D721Med (cell line): Measurements from ENCODE around the gene LRMDA.

Experiments used
- DNase-seq: peaks from one replicate; pipeline ENCODE4 v3.0.0; 2011; ENCODE audit warnings: low spot score; ENCODE audit not compliant: insufficient read length
- FAIRE-seq: peaks from 2 replicates; lab custom pipeline; 2011; peaks lifted over from hg19 to GRCh38; lab: Jason Lieb, UNC
- TF ChIP-seq, protein P1 (sequence below): IDR thresholded peaks from 2 replicates; pipeline ENCODE4 v1.5.1; 2012; ENCODE audit warnings: mild to moderate bottlenecking, control low read depth; ENCODE audit not compliant: insufficient read depth; ENCODE audit errors: missing control alignments

LRMDA gene

DNA sequence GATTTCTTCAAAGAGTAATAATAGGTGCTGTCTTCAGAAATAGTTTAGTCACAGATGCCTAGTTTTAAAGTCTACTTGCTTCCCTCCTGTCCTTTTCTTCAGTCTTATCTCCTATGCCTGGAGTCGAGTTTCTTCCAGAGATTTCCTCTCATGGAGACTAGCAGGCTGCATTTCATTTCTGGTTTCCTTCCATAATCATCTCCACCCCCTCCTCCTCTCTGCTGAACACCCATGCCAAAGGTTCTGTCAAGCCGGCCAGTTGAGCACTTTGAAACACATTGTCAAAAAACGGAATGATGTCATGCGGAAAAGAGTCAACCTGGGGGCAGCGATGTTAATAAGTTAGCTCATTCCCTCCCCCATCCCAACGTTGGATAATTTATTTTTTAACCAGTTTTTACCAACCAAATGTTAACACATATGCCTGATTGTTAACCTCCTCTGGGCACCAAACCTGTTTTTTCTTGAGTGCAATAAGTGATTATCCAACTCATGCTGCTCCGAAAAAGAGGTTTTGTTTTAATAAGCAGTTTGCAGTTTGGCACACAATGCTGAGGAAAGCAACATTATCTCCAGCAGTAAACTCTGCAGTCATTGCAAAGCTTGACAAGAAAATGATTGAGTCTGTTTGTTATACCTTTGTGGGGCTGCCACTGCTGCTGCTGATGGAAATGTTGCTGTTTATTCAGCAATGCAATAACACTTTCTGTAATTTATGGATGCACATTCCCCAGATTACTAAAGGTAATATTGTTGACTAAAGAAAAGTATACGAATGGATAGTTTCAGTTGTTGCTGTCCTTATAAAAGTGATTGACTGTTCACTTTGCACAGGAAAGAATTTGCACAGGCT is 161.6 kb downstream of the LRMDA start:
- DNase-seq (no peak), FAIRE-seq (no peak)
- TF ChIP-seq, protein P1, sequence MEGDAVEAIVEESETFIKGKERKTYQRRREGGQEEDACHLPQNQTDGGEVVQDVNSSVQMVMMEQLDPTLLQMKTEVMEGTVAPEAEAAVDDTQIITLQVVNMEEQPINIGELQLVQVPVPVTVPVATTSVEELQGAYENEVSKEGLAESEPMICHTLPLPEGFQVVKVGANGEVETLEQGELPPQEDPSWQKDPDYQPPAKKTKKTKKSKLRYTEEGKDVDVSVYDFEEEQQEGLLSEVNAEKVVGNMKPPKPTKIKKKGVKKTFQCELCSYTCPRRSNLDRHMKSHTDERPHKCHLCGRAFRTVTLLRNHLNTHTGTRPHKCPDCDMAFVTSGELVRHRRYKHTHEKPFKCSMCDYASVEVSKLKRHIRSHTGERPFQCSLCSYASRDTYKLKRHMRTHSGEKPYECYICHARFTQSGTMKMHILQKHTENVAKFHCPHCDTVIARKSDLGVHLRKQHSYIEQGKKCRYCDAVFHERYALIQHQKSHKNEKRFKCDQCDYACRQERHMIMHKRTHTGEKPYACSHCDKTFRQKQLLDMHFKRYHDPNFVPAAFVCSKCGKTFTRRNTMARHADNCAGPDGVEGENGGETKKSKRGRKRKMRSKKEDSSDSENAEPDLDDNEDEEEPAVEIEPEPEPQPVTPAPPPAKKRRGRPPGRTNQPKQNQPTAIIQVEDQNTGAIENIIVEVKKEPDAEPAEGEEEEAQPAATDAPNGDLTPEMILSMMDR = no peak

DNA sequence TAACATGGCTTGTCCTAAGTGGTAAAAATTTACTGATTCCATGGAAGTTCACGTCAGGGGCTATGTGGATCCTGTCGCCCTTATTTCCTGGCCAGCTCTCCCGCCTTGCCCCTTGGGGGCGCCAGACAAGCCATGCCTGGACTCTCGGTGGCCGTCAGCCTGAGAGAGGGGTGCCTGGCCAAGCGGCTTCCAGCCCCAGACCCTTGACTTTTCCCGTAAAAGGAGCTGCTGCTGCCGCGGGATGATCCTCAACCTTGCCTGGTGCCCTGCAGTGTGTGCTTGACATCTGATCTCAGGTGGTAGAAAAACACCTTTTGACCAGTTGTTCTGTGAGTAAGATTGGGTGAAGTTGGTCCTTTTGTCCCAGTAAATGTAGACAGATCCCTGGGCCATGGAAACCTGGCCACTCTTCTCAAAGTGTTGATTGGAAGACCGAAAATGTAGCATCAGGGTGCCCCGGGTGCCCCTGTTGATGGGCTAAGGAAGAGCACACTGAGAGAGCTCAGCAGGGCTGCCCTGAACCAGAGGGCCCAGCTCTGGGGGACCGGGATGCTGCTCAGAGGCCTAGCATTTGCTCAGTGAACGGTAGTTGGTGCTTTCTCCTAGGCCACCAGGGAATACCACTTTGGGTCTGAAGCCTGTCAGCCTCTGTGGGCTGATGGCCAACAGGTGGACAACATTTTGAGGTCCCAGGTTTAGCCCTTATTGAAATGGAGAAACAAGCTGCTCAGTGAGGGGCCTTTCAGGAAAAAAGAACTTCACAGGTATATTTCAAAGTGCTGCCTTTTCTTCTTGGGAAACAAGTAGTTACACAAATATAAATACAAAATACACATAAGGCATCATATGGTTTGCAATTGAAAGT is 162.5 kb downstream of the LRMDA start:
- TF ChIP-seq, protein P1 = peak; percentile 10
- FAIRE-seq (no peak), DNase-seq (no peak)

DNA sequence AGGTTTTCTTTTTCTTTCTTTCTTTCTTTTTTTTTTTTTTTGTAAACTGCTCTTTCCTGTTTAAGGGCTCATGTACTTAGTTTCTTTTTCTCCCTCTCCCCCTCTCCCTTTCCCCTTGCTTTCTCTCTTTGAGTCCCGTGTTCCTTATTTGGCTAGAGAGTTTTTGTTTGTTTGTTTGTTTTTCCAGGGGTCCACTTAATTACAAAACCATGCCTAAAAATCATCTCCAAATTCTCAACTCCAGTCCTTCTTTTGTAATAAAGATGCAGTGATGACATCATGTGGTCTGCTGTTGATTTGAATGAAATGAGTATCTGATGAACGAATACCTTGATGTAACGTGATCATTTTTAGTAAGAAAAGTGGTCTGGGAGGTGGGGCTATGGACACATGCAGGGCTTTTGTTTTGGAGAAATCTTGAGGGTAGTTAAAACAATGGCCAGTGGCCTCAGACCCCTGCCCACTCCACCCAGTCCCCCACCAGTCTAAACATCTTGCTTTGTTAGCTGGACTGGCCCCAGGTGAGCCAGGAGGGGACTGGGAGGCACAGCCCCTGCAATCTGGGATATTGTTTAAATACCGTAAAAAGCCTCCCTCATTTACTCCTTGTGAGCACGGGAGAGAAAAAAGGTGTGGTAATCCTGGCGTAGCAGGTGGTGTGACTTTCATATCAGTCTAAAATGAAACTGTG is 165.7 kb downstream of the LRMDA start:
- DNase-seq (no peak), FAIRE-seq (no peak)
- TF ChIP-seq, protein P1 = no peak

DNA sequence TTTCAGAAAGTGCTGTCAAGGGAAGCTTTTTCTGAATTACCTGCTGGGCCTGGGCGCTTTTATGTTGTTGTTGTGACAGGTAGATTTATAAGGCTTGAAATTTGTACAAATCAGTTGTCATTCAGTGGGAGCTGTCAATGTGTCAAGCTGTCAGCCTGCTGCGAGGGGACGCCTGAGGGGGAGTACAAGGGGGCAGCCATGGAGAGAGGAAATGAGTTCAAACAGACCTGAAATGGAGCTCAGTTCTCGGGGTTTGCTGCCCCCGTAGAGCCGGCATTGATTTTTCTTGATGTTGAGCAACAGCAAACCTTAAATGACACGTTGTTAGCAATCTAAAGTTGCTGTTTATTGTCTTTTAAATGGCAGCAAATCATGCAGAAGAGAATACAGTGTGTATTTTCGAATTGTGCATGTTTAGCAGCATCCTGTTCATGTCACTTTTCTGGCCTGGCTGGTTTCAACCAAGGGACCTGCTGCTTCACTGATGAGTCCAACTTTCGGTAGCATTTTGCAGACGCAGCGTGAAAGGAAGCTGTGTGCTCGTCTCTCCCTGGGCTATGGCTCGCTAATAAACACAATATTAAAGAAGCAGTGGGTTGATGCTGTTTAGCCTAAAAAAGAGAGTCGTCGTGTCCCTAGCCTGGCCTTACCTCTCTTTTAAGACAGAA is 166.5 kb downstream of the LRMDA start:
- TF ChIP-seq, protein P1 = no peak
- FAIRE-seq = no peak

DNA sequence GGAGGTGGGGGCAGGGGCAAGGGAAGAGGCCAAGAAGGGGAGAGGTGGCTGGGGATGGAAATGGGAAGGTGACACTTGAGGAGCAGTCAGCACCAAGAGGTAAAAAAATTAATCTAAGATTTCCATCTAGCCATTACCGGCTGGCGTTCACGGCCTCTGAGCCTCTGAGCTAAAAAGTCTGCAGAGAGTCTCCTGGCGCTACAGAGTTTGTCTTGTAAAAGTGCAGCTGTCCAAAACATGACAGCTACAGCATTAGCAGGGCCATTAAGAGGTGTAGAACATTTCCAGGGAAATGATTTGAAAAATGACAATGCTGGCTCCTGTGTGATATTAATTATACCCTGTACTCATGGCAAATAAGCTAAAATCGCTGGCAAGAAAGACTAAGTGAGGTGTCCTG is 167.6 kb downstream of the LRMDA start:
- TF ChIP-seq, protein P1 = no peak
- DNase-seq = no peak
- no peak for FAIRE-seq

More for the DNA sequence above, 166.5 kb downstream of the LRMDA start:
- DNase-seq = no peak

DNA sequence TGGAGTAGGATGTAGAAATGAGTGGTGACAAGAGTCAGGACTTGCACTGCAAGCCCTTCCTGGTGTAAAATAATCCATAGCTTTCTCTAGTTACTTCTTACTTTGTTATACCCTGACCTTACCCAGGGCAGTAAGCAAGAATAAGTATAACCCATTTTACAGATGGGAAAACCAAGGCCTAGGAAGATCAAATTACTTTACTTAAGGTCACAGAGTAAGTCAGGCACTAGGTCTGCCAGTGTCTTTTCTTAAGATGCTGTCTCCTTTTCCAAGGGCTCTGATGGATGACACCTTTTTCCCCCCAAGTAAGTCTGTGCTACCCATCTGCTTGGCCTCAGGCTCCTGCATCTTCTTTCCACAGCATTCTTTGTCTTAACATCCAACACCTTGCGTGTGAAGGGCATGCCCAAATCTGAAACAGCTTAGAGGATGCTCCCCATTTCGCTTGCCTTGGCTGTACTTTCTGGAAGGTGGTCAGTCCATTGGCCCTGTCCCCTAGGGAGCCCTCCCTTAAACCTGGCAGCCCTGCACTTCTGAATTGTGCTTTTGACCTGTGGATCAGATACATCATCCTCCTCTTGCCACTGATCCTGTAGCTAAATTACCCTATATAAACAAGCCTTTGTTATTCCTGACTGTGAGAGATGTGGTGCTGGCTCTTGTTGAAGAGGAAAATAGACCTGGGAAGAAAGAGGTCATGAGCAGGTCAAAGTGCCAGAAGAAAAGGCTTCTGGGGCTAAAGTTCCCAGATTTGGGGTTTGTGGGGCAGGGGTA is 168.6 kb downstream of the LRMDA start:
- FAIRE-seq = no peak
- TF ChIP-seq, protein P1 = no peak

More for the DNA sequence above, 168.6 kb downstream of the LRMDA start:
- no peak for DNase-seq
